ENCODE results near the gene SORCS2.
A peak's percentile ranks its signal among the peaks of the same experiment; 100 is the strongest.

The SORCS2 gene

GRCh38 chr4:7677086-7677485 lies 484.7 kb downstream of the SORCS2 start (continued):
- TF ChIP-seq ZBTB44 (tag by site-specific recombination; IDR thresholded peaks at IDR 0.05), result no peak
- TF ChIP-seq REST (tag by site-specific recombination; IDR thresholded peaks at IDR 0.05), result no peak
- TF ChIP-seq AEBP2 (tag by site-specific recombination; IDR thresholded peaks at IDR 0.05; ENCODE audit: borderline replicate concordance), result no peak
- TF ChIP-seq ZNF155 (tag by site-specific recombination; IDR thresholded peaks at IDR 0.05), result no peak
- TF ChIP-seq ZNF221 (tag by site-specific recombination; IDR thresholded peaks at IDR 0.05; ENCODE audit: borderline replicate concordance), result no peak
- TF ChIP-seq ZNF585B (tag by site-specific recombination; IDR thresholded peaks at IDR 0.05), result no peak

GRCh38 chr4:7677799-7678301 lies 485.5 kb downstream of the SORCS2 start:
- no peaks in the 10 kb centered on the region for H3K4me1 ChIP-seq (ENCODE audit: control insufficient read depth, insufficient read depth, low read length)
- no peaks in the 10 kb centered on the region for H3K36me3 ChIP-seq (ENCODE audit: control insufficient read depth in 2 of 2, insufficient read depth in 1 of 2, low read length in 2 of 2)
- H3K27ac ChIP-seq (ENCODE audit: extremely low read depth, low read depth, low read length), result no peak overlapping the region
- 0 out of 2 replicates have a peak, but pooled peaks have one; percentile 41 for TF ChIP-seq EGR2 (tag by site-specific recombination; IDR thresholded peaks at IDR 0.05; ENCODE audit: low read depth)
- TF ChIP-seq ZFHX2 (tag by site-specific recombination; conservative IDR thresholded peaks at IDR 0.05), result peak; percentile 58; the same call in 1 of the 2 replicates
- no peak for TF ChIP-seq ZNF521 (tag by site-specific recombination; IDR thresholded peaks at IDR 0.05)
- no peak overlapping the region for H3K4me3 ChIP-seq (ENCODE audit: low read depth, low read length)
- POLR2A ChIA-PET, result no interaction called here
- H3K9me3 ChIP-seq (ENCODE audit: control insufficient read depth, insufficient read depth, low read depth, low read length), result no peaks in the 10 kb centered on the region
- CTCF ChIA-PET, result no interaction called here

- POLR2A ChIA-PET, result no interaction called here
- Histone ChIP-seq H3K36me3 (ENCODE audit: control insufficient read depth in 2 of 2, insufficient read depth in 1 of 2, low read length in 2 of 2) (no peaks in the 10 kb centered on the region), H3K4me3 (ENCODE audit: low read depth, low read length) (no peak overlapping the region), H3K4me1 (ENCODE audit: control insufficient read depth, insufficient read depth, low read length) (no peaks in the 10 kb centered on the region), H3K9me3 (ENCODE audit: control insufficient read depth, insufficient read depth, low read depth, low read length) (no peaks in the 10 kb centered on the region), H3K27ac (ENCODE audit: extremely low read depth, low read depth, low read length) (no peak overlapping the region)
- TF ChIP-seq ZNF768 (tag by site-specific recombination; IDR thresholded peaks at IDR 0.05) (0 out of 2 replicates have a peak, but pooled peaks have one; percentile 53), SP3 (tag by site-specific recombination; IDR thresholded peaks at IDR 0.05) (no peak)
- CTCF ChIA-PET, result no interaction called here
Measured at GRCh38 chr4:7678318-7678852, 486.0 kb downstream of the SORCS2 start.

- Histone ChIP-seq H3K4me3 (ENCODE audit: low read depth, low read length) (no peak overlapping the region), H3K9me3 (ENCODE audit: control insufficient read depth, insufficient read depth, low read depth, low read length) (no peaks in the 10 kb centered on the region), H3K4me1 (ENCODE audit: control insufficient read depth, insufficient read depth, low read length) (no peaks in the 10 kb centered on the region), H3K27ac (ENCODE audit: extremely low read depth, low read depth, low read length) (no peak overlapping the region), H3K36me3 (ENCODE audit: control insufficient read depth in 2 of 2, insufficient read depth in 1 of 2, low read length in 2 of 2) (no peaks in the 10 kb centered on the region)
- ChIA-PET CTCF (interaction anchor here (0.6 kb wide), 1 partner anchor 10 kb away, joined by 4 read pairs; no protein-coding TSS in a partner anchor), POLR2A (no interaction called here)
- TF ChIP-seq BCL11B (tag by site-specific recombination; IDR thresholded peaks at IDR 0.05; ENCODE audit: low read depth) (no peak), KLF7 (tag by site-specific recombination; IDR thresholded peaks at IDR 0.05; ENCODE audit: borderline replicate concordance) (no peak), ZNF530 (tag by site-specific recombination; IDR thresholded peaks at IDR 0.05; ENCODE audit: low read depth) (no peak), ZNF280C (tag by site-specific recombination; IDR thresholded peaks at IDR 0.05) (no peak), ZNF398 (tag by site-specific recombination; IDR thresholded peaks at IDR 0.05) (no peak), ZNF837 (tag by site-specific recombination; IDR thresholded peaks at IDR 0.05) (no peak), ZIC2 (tag by site-specific recombination; IDR thresholded peaks at IDR 0.05) (no peak)
Measured at GRCh38 chr4:7679406-7680040, 487.2 kb downstream of the SORCS2 start.

Data from HEK293 (cell line).